Measurements from ENCODE around the gene JAM3. TPM values are rescaled to one million over a fixed set of nuclear protein-coding genes. Genes with fewer than 3 reads are reported as not detected.

The JAM3 gene
- total RNA-seq: 10 to 100 TPM; 23.4 to 56.9 (median 34.3) TPM
- 10 to 100 TPM; 11.9 to 18.5 TPM for polyA plus RNA-seq
- long read RNA-seq, donor 1, transcript JAM3-201 (9 exons, 3,912 nt): major isoform, 66 of 82 reads
- long read RNA-seq, donor 1, partial matches to known transcripts: 1 of 82 reads
- long read RNA-seq, donor 1, other reads (novel, unspliced or antisense): 15 of 82 reads
- long read RNA-seq, donor 2, transcript JAM3-201 (9 exons, 3,912 nt): major isoform, 118 of 131 reads
- long read RNA-seq, donor 2, partial matches to known transcripts: 3 of 131 reads
- long read RNA-seq, donor 2, other reads (novel, unspliced or antisense): 9 of 131 reads
- long read RNA-seq, donor 3, transcript JAM3-201 (9 exons, 3,912 nt): major isoform, 89 of 97 reads
- long read RNA-seq, donor 3, partial matches to known transcripts: 4 of 97 reads
- long read RNA-seq, donor 3, other reads (novel, unspliced or antisense): 2 of 97 reads

DNA sequence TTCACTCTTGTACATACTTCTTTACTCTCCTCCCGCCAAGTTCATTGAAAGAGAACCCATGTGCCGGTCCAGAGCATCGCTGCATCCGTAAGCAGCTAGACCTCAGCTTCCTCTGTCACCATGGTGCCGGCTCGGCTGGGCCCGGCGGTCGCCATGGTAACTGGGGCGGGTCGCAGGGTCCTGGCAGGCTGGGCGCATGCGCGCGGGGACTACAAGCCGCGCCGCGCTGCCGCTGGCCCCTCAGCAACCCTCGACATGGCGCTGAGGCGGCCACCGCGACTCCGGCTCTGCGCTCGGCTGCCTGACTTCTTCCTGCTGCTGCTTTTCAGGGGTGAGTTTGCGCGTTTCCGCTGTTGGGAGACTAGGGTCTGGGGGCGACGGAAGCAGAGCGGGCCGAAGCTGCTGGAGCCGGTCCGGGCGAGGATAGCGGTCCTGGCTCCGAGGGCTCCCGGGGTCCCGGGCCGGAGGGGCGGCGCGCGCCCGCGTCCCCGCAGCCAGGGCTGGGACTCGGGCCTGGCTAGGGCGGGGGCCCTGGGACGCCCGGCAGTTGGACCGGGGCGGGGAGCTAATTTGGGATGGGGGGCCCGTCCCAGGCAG is at the start of gene JAM3:
TSS of gene JAM3 (plus strand) at position 244 of the 597 bp plus-strand sequence. CDS start at position 256, 12 bp downstream.
- peaks cover 0 to 14% (median 0%) of the 10 kb centered on the region in 9 donors for H3K27me3 ChIP-seq
- peak within 1 kb of the TSS; percentile 55 to 97 (median 79) for H3K4me3 ChIP-seq
- intact Hi-C loops (cut with DNase I): loop anchor here in 5 of 10 donors (2.0 to 5.0 kb wide), 3 partner anchors 53 to 58 kb away; no protein-coding TSS in a partner anchor
- peak; percentile 97 to 98 (median 97) for DNase-seq
- H3K27ac ChIP-seq: peak within 1 kb of the TSS; percentile 59 to 92 (median 82)
- no peaks in the 10 kb centered on the region for H3K36me3 ChIP-seq
- peak in 1 of 2 donors; percentile 91 for TF ChIP-seq POLR2A (IDR thresholded peaks at IDR 0.05)
- TF ChIP-seq, protein P1, sequence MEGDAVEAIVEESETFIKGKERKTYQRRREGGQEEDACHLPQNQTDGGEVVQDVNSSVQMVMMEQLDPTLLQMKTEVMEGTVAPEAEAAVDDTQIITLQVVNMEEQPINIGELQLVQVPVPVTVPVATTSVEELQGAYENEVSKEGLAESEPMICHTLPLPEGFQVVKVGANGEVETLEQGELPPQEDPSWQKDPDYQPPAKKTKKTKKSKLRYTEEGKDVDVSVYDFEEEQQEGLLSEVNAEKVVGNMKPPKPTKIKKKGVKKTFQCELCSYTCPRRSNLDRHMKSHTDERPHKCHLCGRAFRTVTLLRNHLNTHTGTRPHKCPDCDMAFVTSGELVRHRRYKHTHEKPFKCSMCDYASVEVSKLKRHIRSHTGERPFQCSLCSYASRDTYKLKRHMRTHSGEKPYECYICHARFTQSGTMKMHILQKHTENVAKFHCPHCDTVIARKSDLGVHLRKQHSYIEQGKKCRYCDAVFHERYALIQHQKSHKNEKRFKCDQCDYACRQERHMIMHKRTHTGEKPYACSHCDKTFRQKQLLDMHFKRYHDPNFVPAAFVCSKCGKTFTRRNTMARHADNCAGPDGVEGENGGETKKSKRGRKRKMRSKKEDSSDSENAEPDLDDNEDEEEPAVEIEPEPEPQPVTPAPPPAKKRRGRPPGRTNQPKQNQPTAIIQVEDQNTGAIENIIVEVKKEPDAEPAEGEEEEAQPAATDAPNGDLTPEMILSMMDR (IDR thresholded peaks at IDR 0.05): no peak
- ATAC-seq: peak; percentile 88 to 98 (median 98)
- H3K4me1 ChIP-seq: peaks cover 0 to 25% (median 11%) of the 10 kb centered on the region in 12 donors
- no peaks in the 10 kb centered on the region for H3K9me3 ChIP-seq
- 0 to 1% (median 1%) methylated on average over 26 to 57 of the region's 57 CpGs for WGBS, 4 donors

DNA sequence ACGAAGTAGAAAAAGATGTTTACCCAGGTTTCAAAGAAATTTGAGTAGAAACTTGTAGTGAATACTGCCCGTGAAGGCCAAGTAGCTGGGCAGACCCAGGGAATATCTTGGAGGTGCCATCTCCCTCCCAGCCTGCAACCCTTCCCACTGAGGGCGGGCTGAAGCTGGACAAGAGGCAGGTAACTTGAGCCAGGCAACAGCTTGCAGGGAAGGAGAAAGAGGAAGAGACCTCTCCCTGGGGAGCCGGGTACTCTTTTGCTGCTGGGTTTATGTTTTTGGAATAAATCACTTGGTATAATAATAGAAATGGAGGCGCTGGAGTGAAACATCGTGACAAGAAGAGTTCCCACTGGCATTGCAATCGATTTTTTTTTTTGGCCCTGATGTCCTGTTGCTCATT is 49.4 kb upstream of the JAM3 start:
- H3K4me1 ChIP-seq: peaks cover 0 to 12% (median 0%) of the 10 kb centered on the region in 12 donors
- TF ChIP-seq, protein P1 (IDR thresholded peaks at IDR 0.05): no peak
- TF ChIP-seq POLR2A (IDR thresholded peaks at IDR 0.05): no peak
- H3K36me3 ChIP-seq: no peaks in the 10 kb centered on the region
- no peak overlapping the region for H3K27ac ChIP-seq
- no peak overlapping the region for H3K4me3 ChIP-seq
- WGBS, 4 donors: 76 to 83% (median 78%) methylated on average over 7 of the region's 7 CpGs
- no peaks in the 10 kb centered on the region for H3K27me3 ChIP-seq
- intact Hi-C loops (cut with DNase I): no loop called here
- H3K9me3 ChIP-seq: no peaks in the 10 kb centered on the region
- ATAC-seq (no peak), DNase-seq (peak in 1 of 5 donors; percentile 33)

DNA sequence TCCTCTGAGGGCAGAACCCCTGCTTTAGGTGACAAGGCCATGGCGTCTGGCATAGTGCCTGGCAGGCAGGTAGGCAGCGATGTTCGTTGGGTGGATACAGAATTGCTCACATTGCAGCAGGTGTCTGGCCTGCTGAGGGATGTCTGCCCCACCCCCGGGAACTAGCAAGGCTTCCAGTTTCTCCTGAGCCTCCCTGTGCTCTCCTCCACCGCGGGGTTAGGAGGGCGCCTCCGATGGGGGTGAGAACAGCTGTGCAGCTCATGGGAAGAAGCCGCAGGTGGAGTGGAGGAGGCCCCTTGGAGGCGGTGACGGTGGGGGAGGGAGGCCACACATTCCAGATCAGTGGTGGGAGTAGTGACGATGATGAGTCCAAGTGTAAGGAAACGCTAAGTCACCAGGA is 48.3 kb upstream of the JAM3 start:
- peak in 1 of 5 donors; percentile 35 for DNase-seq
- intact Hi-C loops (cut with DNase I): no loop called here
- Histone ChIP-seq H3K9me3 (no peaks in the 10 kb centered on the region), H3K27me3 (no peaks in the 10 kb centered on the region), H3K4me1 (peaks cover 0 to 16% (median 3%) of the 10 kb centered on the region in 12 donors), H3K4me3 (no peak overlapping the region), H3K36me3 (no peaks in the 10 kb centered on the region), H3K27ac (no peak overlapping the region)
- 72 to 93% (median 82%) methylated on average over 13 of the region's 13 CpGs for WGBS, 4 donors
- TF ChIP-seq POLR2A (IDR thresholded peaks at IDR 0.05): no peak
- TF ChIP-seq, protein P1 (IDR thresholded peaks at IDR 0.05): no peak
- ATAC-seq: no peak

DNA sequence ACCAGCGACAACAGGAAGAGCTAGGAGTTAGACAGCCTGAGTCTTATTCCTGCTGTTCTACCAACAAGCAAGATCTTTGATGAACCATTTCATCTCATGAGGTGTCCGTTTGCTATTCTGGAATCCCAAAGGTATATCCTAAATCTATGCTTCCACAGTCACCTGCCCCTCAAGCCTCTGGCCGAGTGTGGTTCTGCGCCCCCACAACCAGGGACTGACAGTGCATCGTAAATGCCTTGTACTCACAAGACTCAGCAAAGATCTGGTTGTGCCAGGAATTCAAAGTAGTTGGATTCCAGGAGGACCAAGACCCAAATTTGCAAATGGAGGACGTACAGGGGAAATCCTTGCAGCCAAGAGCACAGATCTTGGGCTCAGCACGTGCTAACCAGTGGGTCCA is 47.5 kb upstream of the JAM3 start:
- Histone ChIP-seq H3K4me1 (peaks cover 0 to 19% (median 4%) of the 10 kb centered on the region in 12 donors), H3K4me3 (no peak overlapping the region), H3K27ac (no peak overlapping the region), H3K9me3 (no peaks in the 10 kb centered on the region), H3K36me3 (no peaks in the 10 kb centered on the region), H3K27me3 (no peaks in the 10 kb centered on the region)
- DNase-seq (peak in 1 of 5 donors; percentile 32), ATAC-seq (no peak)
- TF ChIP-seq POLR2A (IDR thresholded peaks at IDR 0.05): no peak
- TF ChIP-seq, protein P1 (IDR thresholded peaks at IDR 0.05): no peak
- 87 to 95% (median 88%) methylated on average over 6 to 7 of the region's 7 CpGs for WGBS, 4 donors
- intact Hi-C loops (cut with DNase I): no loop called here
